ENCODE results near the gene RUNDC3A. TPM values are rescaled to one million over a fixed set of nuclear protein-coding genes. Genes with fewer than 3 reads are reported as not detected.

Gene RUNDC3A
- total and polyA plus RNA-seq, 2 of the 13 experiments (the other 11 are each of a cell fraction or from before 2014, with no cell fraction given): 0.25 TPM; not detected in 1

GRCh38 chr17:44308320-44308818 lies at the start of gene RUNDC3A (continued):
- no peak for TF ChIP-seq AKNA (CRISPR knock-in tag; IDR thresholded peaks at IDR 0.05; ENCODE audit: borderline replicate concordance)
- 0 out of 2 replicates have a peak, but pooled peaks have one; percentile 18 for TF ChIP-seq ELF3 (CRISPR knock-in tag; IDR thresholded peaks at IDR 0.05)
- TF ChIP-seq ZNF512 (CRISPR knock-in tag; IDR thresholded peaks at IDR 0.05): no peak
- TF ChIP-seq KDM5A (IDR thresholded peaks at IDR 0.05; ENCODE audit: borderline replicate concordance, low read length): no peak
- TF ChIP-seq PRMT3 (CRISPR knock-in tag; IDR thresholded peaks at IDR 0.05; ENCODE audit: borderline replicate concordance, low read depth): no peak
- TF ChIP-seq HMGXB3 (CRISPR knock-in tag; IDR thresholded peaks at IDR 0.05; ENCODE audit: borderline replicate concordance): 0 out of 2 replicates have a peak, but pooled peaks have one; percentile 62
- no peak; the same call in 1 of the 2 replicates for TF ChIP-seq ZNF225 (CRISPR knock-in tag; IDR thresholded peaks at IDR 0.05)
- peak; percentile 75; the same call in 1 of the 2 replicates for TF ChIP-seq ZNF740 (CRISPR knock-in tag; IDR thresholded peaks at IDR 0.05)
- TF ChIP-seq THRA (CRISPR knock-in tag; IDR thresholded peaks at IDR 0.05; ENCODE audit: borderline replicate concordance): peak; percentile 80; the same call in 1 of the 2 replicates
- TF ChIP-seq ZFYVE20 (CRISPR knock-in tag; IDR thresholded peaks at IDR 0.05; ENCODE audit: borderline replicate concordance, low read depth): no peak
